ENCODE data around the gene LILRB5.

DNA sequence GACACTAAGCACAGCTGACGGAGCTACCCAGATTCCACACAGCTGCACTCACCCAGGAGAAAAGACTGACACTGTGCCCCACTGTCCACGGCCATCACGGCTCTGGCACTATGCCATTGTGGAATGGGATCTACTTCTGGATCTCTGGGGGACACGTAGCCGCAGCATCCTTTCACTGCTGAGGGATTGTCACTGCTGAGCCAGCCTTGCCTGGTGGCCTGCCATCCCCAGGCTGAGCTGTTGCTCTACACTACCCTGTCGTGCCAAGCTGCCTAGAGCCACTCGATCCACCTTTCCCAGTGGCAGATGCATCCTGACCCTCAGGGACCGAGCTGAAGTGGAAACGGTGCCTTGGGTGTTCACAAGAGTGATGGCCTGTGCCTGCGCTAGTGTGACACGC lies 5.0 kb upstream of the LILRB5 start:
- TF ChIP-seq, protein P1, sequence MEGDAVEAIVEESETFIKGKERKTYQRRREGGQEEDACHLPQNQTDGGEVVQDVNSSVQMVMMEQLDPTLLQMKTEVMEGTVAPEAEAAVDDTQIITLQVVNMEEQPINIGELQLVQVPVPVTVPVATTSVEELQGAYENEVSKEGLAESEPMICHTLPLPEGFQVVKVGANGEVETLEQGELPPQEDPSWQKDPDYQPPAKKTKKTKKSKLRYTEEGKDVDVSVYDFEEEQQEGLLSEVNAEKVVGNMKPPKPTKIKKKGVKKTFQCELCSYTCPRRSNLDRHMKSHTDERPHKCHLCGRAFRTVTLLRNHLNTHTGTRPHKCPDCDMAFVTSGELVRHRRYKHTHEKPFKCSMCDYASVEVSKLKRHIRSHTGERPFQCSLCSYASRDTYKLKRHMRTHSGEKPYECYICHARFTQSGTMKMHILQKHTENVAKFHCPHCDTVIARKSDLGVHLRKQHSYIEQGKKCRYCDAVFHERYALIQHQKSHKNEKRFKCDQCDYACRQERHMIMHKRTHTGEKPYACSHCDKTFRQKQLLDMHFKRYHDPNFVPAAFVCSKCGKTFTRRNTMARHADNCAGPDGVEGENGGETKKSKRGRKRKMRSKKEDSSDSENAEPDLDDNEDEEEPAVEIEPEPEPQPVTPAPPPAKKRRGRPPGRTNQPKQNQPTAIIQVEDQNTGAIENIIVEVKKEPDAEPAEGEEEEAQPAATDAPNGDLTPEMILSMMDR (IDR thresholded peaks at IDR 0.05; ENCODE audit: insufficient read depth, low read length) = no peak
- no peak for TF ChIP-seq POLR2AphosphoS5 (IDR thresholded peaks at IDR 0.05; ENCODE audit: low read depth)

All from HL-60 (cell line).